OCI-LY3 (cell line): ENCODE data around the gene SPG7.

Source experiments
- CTCF ChIP-seq: fragments of 200-600, 300-600 bp; sonication (generic); IDR thresholded peaks from 2 replicates; pipeline ENCODE4 v1.5.1; 2014; ENCODE audit warnings: antibody characterized with exemption, low read length, low read depth
- EZH2phosphoT487 ChIP-seq: fragments of 200-600 bp; shearing (Covaris generic); IDR thresholded peaks from 2 replicates; pipeline ENCODE4 v1.6.1; 2018; ENCODE audit warnings: antibody characterized with exemption, mixed run types, low read depth

DNA sequence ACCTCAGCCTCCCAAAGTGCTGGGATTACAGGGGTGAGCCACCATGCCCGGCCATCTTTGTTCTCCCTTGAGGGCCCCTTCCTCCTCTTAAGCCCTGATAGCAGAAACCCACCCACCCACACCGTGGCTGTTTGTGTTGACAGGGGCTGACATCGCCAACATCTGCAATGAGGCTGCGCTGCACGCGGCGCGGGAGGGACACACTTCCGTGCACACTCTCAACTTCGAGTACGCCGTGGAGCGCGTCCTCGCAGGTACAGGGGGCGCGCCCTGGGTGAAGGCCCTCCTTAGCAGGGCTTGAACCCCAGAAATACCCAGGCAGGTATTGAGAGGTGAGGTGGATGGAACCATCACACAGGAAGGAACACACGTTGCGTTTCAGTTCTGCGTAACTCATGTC is 39.7 kb downstream of the SPG7 start:
- TF ChIP-seq CTCF = no peak
- no peak for TF ChIP-seq EZH2phosphoT487
